ENCODE measurements around the gene TRIP13.
"Not testable (repeated sequence)": the region's sequence is repeated elsewhere in the genome, so short reads cannot be mapped to it uniquely, and the experiment has no call there.

Gene TRIP13

DNA sequence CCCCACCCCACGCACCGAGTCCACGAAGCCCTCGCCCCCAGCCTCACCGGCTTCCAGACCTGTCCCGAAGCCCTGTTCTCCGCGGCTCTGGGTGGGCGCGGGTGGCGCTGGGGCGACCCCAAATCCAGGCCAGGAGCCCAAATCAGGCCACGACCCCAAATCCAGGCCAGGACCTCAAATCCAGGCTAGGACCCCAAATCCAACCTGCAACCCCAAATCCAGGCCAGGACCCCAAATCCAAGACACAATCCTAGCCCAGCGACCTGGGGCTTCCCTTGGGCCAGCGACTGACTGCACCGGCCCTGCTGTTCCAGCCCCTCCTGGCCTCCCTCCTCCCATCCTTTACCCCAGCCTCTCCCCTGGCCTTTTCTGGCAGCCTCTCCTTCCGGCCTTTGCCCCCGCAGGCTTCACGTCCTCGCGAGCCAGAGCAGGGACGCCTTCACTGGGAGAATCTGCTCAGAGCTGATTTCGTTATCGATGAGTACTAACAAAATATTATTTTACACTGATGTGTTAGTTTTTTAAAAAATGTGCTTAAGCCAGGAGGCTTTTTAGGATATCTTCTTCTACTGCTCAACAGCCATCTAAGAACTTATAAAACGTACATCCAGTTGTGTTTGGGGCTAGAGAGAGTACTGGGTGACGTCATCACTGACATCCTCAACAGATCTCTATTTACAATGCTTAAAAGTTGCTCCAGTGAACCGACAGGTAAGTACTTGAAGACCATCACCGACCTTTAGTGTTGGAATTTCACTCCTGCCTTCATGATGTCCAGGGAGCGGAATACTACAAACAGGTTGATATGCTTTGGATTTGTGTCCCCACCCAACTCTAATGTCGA, 34.7 kb downstream of the TRIP13 start:
- Histone ChIP-seq H3K4me3 (replicated peaks; ENCODE audit: low read depth, low read length) (no peak overlapping the region), H3K27me3 (replicated peaks; ENCODE audit: control insufficient read depth, insufficient read depth, low read length) (no peaks in the 10 kb centered on the region), H3K36me3 (ENCODE audit: control insufficient read depth, insufficient read depth, low read length) (no peaks in the 10 kb centered on the region)
- DNase-seq (ENCODE audit: extremely low read depth, insufficient read length) = no peak
- TF ChIP-seq, protein P1, sequence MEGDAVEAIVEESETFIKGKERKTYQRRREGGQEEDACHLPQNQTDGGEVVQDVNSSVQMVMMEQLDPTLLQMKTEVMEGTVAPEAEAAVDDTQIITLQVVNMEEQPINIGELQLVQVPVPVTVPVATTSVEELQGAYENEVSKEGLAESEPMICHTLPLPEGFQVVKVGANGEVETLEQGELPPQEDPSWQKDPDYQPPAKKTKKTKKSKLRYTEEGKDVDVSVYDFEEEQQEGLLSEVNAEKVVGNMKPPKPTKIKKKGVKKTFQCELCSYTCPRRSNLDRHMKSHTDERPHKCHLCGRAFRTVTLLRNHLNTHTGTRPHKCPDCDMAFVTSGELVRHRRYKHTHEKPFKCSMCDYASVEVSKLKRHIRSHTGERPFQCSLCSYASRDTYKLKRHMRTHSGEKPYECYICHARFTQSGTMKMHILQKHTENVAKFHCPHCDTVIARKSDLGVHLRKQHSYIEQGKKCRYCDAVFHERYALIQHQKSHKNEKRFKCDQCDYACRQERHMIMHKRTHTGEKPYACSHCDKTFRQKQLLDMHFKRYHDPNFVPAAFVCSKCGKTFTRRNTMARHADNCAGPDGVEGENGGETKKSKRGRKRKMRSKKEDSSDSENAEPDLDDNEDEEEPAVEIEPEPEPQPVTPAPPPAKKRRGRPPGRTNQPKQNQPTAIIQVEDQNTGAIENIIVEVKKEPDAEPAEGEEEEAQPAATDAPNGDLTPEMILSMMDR (IDR thresholded peaks at IDR 0.05; ENCODE audit: insufficient read depth, low read length, poor library complexity, severe bottlenecking) = no peak

DNA sequence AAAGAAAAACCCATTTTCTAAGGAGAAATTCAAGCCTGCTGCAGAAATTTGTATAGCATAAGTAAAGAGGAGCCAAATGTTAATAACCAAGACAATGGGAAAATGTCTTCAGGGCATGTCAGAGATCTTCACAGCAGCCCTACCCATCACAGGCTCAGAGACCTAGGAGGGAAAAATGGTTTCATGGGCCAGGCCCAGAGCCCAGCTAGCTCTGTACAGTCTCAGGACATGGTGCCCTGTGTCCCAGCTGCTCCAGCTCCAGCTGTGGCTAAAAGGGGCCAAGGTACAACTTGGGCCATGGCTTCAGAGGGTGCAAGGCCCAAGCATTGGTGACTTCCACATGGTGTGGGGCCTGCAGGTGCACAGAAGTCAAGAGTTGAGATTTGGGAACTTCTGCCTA, 36.5 kb downstream of the TRIP13 start:
- DNase-seq (ENCODE audit: extremely low read depth, insufficient read length); H3K27me3 ChIP-seq (replicated peaks; ENCODE audit: control insufficient read depth, insufficient read depth, low read length); H3K4me3 ChIP-seq (replicated peaks; ENCODE audit: low read depth, low read length); H3K36me3 ChIP-seq (ENCODE audit: control insufficient read depth, insufficient read depth, low read length): not testable (repeated sequence)

DNA sequence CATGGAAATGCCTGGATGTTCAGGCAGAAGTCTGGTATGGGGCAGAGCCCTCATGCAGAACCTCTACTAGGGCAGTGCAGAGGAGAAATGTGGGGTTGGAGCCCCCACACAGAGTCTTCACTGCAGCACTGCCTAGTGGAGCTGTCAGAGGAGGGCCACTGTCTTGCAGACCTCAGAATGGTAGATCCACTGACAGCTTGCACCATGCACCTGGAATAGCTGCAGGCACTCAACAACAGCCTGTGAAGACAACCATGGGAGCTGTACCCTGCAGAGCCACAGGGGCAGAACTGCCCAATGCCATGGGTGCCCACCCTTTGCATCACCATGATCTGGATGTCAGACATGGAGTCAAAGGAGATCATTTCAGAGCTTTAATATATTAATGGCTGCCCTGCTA, 36.9 kb downstream of the TRIP13 start:
- TF ChIP-seq, protein P1 (IDR thresholded peaks at IDR 0.05; ENCODE audit: insufficient read depth, low read length, poor library complexity, severe bottlenecking) = no peak
- Histone ChIP-seq H3K27me3 (replicated peaks; ENCODE audit: control insufficient read depth, insufficient read depth, low read length) (no peaks in the 10 kb centered on the region), H3K4me3 (replicated peaks; ENCODE audit: low read depth, low read length) (no peak overlapping the region), H3K36me3 (ENCODE audit: control insufficient read depth, insufficient read depth, low read length) (no peaks in the 10 kb centered on the region)
- no peak for DNase-seq (ENCODE audit: extremely low read depth, insufficient read length)

DNA sequence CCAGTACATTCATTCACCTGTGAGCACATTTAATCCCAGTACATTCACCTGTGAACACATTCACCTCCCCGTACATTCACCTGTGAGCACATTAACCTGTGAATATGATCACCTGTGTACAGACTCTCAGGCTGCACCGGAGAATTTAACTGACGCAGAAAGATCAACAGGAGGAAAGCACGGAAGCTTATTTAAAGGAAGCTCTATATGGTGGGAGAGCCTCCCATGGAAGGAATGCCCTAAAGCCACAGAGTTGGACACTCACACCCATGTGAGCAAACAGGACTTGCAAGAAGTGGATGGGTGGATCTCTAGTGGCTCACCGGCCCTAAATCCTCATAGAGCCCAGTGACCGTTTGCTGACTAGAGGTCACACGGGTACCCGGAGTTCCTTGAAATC, 38.2 kb downstream of the TRIP13 start:
- TF ChIP-seq, protein P1 (IDR thresholded peaks at IDR 0.05; ENCODE audit: insufficient read depth, low read length, poor library complexity, severe bottlenecking) = no peak
- H3K27me3 ChIP-seq (replicated peaks; ENCODE audit: control insufficient read depth, insufficient read depth, low read length) = no peaks in the 10 kb centered on the region
- no peak overlapping the region for H3K4me3 ChIP-seq (replicated peaks; ENCODE audit: low read depth, low read length)
- H3K36me3 ChIP-seq (ENCODE audit: control insufficient read depth, insufficient read depth, low read length) = no peaks in the 10 kb centered on the region
- DNase-seq (ENCODE audit: extremely low read depth, insufficient read length) = no peak

DNA sequence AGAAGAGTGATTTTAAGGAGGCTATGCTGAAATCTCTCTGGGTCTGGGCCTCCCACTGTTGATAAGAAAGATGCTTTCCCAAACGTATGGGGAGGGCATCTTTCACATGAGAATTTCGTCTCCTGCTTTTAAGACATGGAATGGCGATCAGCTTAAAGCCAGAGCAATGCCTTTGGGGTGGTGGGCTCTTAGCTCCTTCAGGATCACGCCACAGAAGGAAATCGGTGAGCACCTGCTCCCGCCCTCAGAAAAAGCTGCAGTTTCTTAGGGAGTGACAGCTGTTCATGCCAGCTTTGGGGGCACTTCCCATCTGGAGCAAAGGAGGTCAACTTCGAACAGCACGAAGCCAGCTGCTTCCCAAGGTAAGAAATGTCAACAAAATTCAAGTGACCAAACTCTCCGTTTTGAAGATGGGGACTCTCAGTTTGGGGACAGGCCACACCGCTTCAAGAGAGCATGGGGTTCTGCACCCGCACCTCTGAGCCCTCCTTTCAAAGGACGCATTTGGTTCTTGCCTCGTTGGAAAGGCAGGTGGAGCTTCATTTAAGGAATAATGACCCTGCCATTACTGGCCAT, 39.0 kb downstream of the TRIP13 start:
- Histone ChIP-seq H3K4me3 (replicated peaks; ENCODE audit: low read depth, low read length) (no peak overlapping the region), H3K27me3 (replicated peaks; ENCODE audit: control insufficient read depth, insufficient read depth, low read length) (no peaks in the 10 kb centered on the region), H3K36me3 (ENCODE audit: control insufficient read depth, insufficient read depth, low read length) (no peaks in the 10 kb centered on the region)
- TF ChIP-seq, protein P1 (IDR thresholded peaks at IDR 0.05; ENCODE audit: insufficient read depth, low read length, poor library complexity, severe bottlenecking) = no peak
- DNase-seq (ENCODE audit: extremely low read depth, insufficient read length) = no peak

DNA sequence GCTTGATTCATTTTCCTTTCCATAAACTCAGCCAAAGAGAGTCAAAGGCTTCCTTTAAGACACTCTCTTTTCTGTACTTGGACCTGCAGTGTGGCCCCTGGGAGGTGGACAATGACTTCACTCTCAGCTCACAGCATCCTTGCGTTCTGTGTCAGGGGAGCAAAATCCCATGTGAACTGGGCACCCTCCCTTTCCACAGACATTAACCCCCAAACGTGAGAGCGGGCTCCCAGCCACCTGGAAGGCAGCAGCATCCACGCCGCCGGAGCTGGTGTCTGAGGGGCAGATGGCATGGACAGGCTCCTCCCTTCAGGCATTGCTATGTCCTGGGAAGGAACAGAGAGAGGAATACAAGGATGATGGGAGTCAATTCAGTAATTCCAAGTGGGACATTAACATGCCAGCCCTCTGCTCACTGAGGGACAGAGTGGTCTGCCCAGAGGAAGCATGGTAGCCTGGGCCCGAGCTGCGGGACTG, 39.5 kb downstream of the TRIP13 start:
- H3K4me3 ChIP-seq (replicated peaks; ENCODE audit: low read depth, low read length) = no peak overlapping the region
- TF ChIP-seq, protein P1 (IDR thresholded peaks at IDR 0.05; ENCODE audit: insufficient read depth, low read length, poor library complexity, severe bottlenecking) = no peak
- H3K36me3 ChIP-seq (ENCODE audit: control insufficient read depth, insufficient read depth, low read length) = no peaks in the 10 kb centered on the region
- DNase-seq (ENCODE audit: extremely low read depth, insufficient read length) = no peak
- H3K27me3 ChIP-seq (replicated peaks; ENCODE audit: control insufficient read depth, insufficient read depth, low read length) = no peaks in the 10 kb centered on the region

All from GM06990 (cell line).